ENCODE data around the gene ERP27.

The ERP27 gene

DNA sequence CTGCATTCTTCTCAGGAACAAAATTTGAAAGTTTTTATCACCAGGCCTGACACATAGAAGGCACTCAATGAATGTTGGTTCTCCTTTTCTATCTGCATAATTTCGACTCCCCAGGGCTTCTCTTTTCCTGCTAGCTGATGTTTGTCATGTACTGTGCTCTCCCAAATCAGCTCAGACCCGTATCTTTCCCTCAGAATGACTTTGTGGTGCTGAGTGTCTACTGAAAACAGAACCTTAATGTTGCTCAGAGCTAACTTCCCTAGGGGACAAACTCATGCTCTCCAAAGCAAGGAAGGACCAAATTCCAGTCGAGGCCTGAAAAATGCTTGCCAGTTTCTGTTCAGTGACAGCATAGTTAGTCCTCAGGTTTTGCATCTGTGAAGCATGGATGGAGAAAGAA, 21.1 kb upstream of the ERP27 start:
- no peak for DNase-seq

DNA sequence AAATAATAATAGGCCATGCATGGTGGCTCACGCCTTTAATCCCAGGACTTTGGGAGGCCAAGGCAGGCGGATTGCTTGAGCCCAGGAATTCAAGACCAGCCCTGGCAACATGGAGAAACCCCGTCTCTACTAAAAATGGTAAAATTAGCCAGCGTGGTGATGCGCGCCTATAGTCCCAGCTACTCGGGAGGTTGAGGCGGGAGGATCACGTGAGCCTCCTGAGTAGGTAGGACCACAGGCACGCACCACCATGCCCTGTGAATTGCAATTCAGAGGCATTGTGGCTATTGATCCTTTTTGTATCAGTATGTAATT, 20.7 kb upstream of the ERP27 start:
- DNase-seq: no peak

DNA sequence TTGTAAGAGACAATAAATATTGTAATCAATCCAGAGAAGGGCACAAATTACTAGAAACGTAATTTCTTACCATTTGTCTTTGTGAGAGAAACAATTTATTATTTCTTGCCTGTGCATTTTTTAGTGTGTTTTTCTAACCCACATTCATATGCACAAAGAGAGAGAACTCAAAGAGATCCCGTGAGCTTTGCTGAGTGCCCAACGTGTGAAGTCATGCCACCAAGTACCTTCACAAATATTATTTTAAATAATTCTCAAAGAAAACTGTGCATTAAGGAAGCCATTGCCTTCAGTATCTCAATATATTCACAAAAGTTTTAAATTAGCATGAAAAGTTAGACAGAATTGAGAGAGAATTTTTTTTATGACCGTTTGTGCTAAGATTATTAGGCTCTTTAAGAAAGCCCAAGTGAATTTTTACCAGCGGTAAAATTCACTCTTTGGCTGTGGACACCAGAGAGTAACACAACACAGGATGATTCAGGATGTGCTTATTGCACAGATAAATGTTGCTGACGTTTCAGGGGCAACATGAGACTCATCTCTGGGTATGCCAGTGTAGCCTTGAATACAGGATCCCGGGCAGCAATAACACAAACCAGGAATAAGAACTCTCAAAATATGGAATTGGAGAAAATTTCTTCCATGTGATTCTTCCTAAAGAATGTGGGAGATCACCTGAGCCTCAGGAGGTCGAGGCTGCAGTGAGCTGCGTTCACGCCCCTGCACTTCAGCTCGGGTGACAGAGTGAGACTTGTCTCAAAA, 20.2 kb upstream of the ERP27 start:
- DNase-seq: no peak

DNA sequence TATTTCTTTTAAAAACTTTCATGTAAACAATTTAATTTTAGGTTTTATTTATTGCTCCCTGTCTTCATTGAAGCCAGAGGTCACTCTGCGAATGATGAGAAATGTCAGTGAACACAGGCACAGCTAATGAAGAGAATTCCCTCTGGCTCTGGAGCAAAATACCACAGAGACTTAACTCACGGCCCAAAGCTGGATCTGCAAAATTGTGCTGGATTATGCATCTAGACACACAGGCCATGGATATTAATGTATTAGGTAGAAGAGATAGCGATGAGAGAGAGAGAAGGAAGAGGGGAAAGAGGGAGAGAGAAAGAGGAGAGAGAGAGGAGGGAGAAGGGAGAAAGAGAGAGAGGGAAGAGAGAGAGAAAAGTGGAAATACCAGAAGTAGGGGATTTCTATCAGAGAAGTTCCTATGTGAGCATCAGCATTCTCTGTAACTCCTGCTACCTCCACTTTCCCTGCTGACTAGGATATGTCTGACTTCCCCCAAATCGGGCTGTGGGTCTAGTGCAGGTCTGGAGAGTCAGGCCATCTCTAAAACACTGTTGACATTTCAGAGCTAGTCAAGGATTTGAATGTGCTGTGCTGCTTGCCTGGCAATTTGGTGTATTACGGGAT, 19.3 kb upstream of the ERP27 start:
- no peak for DNase-seq

DNA sequence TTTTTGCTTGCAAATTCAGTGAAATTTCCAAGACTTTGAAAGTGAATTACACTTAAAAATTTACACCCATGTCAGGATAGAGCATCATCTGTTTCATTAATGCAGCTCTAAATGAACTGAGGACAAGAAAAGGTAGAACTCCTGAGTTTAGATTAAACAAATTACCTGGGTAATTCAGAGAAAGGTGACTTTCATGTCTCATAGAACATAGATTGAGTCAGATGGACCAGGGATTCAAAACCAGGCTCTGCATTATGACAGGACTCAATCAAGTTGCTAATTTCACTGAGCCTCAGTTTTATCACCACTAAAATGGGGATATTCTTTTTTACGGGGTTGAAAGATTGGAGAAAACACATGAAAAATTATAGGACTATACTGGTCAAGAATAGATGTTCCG, 18.6 kb upstream of the ERP27 start:
- DNase-seq: no peak

DNA sequence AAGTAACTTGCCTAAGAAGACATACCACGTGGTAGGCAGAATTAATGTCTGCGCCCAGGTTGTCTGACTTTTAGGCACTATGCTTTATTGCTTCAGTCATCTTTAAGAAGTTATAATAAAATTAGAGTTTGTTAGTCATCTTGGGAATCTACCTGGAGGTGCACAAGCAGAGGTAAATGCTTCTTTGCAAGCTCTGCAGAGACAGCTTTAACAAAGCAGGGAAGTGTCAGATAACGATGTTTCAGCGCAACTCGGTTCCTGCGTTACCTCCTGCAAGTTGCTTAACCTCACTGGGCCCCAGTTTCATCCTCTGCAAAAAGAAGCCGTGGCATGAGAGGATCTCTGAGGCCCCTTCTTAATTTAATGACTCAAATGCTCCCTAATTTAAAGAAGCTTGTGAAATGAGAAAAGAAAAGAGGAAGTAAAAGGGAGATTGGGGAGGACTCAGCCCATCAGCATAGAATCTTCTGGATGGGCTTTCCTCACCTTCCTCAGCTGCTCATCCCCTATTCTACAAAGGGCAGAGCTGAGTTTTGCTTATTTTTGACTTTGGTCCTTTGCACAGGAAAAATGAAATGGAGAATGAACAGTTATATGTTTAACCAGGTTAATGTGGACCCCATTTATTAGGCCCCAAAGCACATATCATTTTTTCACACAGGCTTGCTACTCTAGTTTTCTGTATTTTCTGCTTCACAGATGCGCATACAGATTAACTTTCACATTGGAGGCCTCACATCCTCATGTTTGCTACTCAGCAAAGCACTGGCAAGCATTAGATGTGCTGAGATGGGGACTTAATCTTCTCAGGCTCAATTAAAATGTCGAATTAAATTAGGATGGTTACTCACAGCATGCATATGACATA, 17.9 kb upstream of the ERP27 start:
- no peak for DNase-seq

DNA sequence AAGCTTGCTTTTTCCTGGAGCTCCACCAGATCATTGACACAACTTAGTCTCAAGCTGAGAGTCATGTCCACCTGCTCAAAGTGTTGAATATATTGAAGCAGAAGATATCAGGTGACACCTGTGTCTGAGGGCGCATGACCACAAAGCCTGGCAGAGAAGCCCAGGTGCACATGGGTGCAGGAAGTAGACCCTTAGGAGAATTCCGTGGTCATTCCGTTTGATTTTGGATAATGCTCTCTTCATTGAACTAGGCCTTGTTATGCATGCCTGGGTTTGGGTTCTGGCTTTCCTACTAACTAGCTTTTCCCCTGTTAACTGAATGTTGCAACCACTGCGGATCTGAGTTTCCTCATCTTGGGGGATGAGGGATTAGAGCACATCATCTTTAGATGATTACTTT, 15.9 kb upstream of the ERP27 start:
- no peak for DNase-seq

DNA sequence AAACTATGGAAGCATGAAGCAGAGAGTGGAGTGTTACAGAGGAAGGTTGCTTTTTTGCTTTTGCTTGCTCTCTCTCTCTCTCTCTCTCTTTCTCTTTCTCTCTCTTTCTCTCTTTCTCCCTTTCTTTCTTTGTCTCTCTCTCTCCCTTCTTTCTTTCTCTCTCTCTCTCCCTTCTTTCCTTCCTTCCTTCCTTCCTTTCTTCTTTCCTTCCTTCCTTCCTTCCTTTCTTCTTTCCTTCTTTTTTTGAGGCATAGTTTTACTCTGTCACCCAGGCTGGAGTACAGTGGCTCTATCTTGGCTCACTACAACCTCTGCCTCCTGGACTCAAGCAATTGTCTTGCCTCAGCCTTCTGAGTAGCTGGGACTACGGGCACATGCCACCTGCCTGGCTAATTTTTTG, 15.4 kb upstream of the ERP27 start:
- DNase-seq: no peak

DNA sequence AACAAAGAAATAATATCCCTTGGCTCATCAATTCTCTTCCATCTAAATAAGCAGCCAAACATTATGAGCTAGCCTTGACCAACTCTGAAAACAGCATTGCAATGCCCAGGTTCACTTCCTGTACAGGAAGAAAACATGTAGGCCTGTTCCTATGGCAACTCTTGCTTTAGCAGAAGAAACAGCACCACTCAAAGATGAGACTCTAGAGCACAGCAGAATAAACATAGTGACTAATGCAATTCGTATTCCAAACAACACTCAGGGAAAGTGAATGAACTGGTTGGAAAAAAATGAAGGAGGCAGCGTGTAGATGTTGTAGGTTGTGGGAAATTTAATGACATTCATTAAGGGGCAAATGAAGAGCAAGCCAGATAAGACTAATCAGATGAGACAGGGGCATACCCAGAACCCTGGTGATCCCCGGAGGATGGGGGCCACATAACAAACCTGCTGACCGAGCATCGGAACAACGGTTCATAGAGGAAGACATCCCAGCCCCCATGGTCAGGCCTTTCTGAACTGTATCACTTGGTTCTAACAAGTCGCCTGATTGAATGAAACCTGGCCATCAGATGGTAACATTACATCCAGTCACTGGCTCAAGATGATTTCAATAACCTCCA, 14.1 kb upstream of the ERP27 start:
- DNase-seq: no peak

DNA sequence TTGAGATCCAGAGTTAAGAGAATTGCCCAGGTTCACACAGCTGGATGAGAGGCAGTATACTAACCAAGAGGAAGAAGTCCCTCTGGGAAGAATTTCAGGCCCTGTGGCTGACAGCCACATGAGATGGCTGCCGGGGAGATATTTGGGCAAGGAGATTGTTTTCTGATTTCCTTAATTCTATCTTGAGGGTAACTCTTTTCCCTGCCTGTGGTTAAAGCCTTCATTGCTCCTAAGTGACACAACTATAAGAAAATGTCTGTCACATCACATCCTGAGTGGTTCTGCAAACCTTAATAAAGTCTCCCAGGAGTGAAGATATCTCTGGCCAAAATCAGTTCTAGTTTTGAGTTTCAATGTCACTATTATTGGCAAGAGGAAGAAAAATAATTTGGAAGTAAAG, 13.5 kb upstream of the ERP27 start:
- DNase-seq: no peak

DNA sequence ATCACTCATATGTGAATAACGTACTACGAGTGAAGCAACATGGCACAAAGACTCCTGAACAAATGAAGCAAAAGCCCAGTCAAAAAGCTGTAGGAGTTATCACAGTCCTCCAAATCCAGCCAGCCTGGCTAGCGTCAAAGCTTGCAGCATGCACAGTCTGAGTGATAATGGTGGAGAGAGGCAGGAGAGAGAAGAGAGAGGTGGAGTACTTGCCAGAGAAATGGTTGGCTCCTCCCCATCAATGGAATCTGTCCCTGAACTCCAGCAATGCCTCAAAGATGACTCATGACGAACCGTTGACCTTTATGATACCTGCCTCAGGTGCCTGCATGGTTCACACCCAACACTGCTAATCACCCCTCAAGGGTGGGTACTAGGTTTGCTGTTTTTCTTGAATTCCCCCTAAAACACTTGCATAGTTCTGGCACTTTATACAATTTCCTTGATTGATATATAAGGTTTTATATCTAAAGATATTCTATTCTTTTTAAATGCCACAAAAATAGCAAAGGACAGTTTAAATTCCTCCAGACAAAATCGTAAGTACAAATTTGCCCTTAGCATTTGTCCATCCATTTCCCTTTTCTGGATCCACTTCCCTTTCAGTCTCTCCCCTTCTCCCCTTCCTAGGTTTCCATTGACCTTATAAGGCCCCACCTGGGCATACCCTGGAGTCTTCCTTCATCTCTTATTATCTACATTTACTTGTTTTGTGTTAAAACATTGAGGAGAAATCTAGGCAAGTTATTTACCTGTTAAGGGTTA, 12.8 kb upstream of the ERP27 start:
- no peak for DNase-seq

DNA sequence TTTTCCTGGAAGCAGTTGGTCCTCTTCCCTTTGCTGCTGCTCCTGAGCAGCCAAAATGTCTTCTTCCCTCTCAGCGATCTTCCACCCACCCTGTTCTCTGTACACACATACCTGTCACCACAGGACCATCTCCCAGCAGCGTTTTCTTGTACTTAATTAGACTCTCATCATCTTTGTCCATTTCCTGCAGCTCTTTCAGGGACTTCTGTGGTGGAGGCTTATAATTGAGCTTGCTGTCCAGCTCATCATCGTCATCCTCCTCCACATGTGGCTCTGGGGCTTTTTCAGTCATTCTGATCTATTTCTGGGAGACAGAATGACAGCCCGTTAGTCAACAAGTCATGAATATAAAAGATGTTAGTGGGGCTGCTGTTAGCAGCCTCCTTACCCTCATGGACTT, 12.1 kb upstream of the ERP27 start:
- no peak for DNase-seq

DNA sequence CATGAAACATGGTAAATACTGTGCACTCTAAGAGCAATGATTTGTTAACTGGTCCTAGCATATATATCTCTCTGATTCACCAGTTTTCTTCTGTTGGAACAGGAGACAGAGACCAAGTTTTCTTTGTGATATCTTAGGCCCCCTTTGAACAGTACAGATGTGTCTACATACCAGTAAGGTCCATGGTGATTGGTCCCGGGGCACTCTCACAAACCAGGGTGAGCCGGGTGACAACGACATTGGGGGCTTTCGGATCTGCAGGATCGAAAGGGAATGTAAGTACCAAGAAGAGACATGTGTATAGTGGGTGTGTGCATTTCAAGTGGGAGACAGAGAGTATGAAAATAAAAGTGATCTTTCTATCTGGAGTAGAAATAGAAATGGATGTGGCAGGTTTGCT, 11.3 kb upstream of the ERP27 start:
- no peak for DNase-seq

DNA sequence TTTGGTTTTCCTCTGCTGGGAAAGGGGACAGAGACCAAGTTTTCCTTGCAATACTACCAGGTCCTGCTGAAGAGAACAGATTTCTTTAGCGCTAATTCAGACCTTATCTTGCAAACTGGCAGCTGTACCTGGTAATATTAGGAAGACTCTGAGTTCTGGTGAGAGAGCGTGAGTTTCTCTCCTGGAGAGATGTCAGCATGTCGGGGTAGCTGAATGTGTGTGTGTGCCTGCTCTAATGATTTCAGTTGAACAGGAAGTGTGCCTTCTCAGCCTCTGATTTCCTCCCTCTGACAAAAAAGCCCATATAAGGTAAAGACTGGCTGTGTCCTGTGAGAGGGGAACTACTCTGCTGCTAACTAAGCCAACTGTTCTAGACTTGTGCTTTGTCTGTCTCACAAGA, 10.3 kb upstream of the ERP27 start:
- no peak for DNase-seq

DNA sequence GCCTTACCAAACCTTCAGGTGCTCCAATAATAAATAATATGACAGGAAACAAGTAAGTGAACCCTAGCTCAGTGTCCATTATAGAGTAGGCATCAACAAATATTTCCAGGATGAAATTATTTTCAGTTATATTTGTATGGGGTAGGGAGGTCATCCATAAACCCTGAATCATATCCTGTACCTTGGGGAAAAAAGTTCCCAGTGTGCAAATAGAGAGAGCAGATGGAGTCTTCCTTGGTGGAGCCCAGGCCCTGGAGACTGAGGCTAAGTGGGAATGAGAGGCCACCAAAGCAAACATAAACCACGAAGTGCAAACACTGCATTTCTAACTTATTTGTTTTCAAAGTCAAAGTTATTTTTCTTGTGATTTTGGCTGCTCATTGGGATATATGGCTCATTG, 8.5 kb upstream of the ERP27 start:
- DNase-seq: no peak

DNA sequence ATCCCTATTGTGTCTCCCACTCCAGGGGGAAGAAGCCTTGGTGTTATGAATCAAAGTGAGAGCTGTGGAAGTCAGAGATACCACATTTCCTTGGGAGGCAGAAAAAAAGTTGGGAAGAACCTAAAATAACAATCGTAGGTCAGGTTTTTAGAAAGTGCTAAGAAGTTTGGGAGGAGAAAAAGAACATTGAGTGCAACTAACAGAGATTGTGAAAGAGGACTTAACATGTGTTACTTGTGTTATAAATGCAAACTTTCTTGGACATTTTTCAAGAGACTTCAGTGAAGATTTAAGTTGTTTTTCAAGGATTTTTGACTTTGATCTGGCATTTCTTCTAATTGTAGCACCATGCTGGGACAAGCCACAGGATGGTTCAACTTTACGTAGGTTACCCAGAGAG, 7.8 kb upstream of the ERP27 start:
- DNase-seq: no peak

DNA sequence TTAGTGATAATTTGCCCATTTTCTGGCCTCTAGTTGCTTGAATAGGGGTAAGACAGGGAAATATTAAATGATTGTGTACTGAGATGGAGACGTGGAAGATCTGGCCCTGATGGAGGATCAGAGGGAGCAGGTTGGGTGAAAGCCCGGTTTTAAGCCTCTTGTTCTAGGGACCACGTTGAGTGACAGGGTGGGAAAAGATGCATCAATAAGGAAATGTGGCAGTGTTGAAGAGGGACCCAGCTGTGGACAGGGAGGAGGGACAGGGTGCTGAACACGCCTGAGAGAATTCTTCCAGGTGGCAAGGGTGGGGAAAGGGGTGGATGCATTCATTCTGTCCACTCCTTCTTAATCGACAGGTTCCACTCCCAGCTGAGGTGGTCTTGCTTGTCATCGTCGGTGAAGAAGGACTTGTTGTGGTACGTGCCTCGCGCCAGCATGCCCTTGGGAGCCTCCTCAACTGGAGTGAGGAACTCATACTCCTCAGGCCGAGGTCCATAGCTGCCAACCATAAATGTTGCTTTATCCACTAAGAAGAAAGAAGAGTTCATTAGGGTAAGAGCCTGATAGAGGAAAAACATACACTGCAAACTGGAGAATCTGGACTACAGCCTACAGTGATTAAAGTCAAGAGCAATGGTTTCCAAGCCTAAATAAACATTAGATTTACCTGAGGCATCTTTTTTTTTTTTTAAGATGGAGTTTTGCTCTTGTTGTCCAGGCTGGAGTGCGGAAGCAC, 4.0 kb upstream of the ERP27 start:
- DNase-seq: no peak

DNA sequence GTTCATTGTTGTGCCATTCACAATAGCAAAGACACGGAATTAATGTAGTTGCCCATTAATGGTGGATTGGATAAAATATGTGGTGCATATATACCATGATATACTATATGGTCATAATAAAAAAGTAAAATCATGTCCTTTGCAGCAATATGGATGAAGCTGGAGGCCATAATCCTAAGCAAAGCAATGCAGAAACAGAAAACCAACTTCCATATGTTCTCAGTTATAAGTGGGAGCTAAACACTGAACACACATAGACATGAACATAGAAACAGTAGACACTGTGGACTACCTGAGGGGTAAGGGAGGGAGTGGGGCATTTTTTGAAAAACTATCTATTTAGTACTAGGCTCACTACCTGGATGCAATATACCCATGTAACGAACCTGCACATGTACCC, 3.0 kb upstream of the ERP27 start:
- no peak for DNase-seq

DNA sequence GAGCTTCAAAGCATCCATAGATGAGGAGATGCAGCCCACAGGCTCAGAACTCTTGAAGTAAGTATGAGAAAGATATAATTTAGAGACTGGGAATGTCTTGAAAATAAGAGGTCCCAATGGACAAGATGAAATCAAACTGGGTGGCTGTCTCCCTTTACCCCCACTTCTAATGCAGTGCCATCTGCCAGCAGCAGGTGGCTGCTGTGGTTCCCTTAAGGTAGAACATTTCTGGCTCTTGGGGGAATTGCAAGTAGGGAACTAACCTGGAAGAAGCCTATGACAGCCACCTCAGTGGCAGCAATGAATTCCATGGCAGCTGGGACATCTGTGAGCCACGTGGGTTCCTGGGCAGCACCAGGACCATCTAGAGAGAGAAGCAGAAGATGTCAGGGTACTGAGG, 648 bp downstream of the ERP27 start:
- no peak for DNase-seq

DNA sequence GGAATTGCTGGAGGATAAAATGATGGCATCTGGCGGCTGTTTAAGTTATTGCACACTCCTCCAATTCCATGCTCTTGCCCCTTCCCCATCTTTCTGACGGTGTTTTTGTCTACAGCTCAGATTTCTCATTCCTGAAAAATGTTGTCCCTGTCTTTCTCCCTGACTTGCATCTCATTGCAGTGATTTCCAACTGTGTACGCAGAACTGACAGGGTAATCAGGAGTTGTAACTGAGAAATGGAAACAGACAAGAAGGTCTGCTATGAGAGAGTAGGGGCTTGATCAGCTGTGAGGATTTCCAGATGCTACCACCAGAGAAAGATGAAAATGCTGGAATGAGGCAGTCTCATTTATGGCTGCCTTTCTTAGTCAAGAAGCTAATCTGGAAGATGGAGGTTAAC, 1.3 kb downstream of the ERP27 start:
- no peak for DNase-seq

DNA sequence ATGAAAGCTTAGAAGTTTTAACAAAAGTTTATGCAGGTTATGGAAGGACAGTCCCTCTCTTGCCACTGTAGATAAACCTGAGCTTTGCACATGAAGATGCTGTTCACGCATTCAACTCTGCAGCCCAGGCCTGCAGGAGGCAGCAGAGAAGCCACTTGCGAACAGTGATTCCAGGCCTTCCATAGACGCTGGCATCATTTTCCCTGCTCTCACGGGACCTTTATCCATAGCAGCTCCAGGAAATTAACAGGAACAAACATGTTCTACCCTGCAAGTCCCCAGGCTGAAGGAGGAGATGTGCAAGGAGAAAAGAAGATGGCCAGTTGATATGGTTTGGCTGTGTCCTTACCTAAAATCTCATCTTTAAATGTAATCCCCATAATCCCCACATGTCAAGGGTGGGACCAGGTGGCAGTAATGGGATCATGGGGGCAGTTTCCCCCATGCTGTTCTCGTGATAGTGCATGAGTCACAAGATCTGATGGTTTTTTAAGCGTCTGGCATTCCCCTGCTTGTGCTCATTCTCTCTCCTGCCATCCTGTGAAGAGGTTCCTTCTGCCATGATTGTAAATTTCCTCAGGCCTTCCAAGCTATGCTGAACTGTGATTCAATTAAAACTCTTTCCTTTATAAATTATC, 2.0 kb downstream of the ERP27 start:
- no peak for DNase-seq

DNA sequence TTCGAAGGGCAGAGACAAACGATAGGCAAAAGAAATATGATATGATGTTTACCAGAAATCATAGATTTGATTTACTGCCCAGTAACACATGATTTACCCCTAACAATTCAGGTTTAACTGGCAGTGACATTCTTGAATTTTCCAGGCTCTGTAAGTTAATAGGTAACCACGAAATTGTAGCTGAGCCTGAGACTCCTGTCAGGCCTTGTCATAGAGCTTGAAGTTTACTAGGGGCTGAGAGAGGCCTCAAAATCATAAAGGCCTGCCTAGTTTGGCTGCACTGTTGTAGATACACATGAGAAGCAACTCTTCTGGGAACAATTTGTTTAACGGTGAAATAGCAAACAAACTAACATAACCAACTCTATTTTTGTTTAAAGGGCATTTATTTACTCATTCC, 3.3 kb downstream of the ERP27 start:
- no peak for DNase-seq
